ENCODE measurements around the gene LITAF. TPM values are rescaled to one million over a fixed set of nuclear protein-coding genes. Genes with fewer than 3 reads are reported as not detected.
"Not testable (repeated sequence)": the region's sequence is repeated elsewhere in the genome, so short reads cannot be mapped to it uniquely, and the experiment has no call there.

Gene LITAF
- total RNA-seq, 1 donor from 2014 or later, result 121 TPM

GRCh38 chr16:11526655-11527350 lies 59.9 kb downstream of the LITAF start:
- intact Hi-C loops (cut with micrococcal nuclease), result no loop called here
- H3K27ac Mint-ChIP-seq, result no peak overlapping the region
- no peaks in the 10 kb centered on the region for H3K9me3 Mint-ChIP-seq
- H3K36me3 Mint-ChIP-seq (ENCODE audit: low read depth), result no peaks in the 10 kb centered on the region
- no peak overlapping the region for H3K4me3 Mint-ChIP-seq (ENCODE audit: low read depth)
- no peak for DNase-seq (ENCODE audit: low spot score)
- peaks cover 8% of the 10 kb centered on the region for H3K27me3 Mint-ChIP-seq (ENCODE audit: low read depth)
- H3K4me1 Mint-ChIP-seq (ENCODE audit: low read depth), result no peaks in the 10 kb centered on the region

GRCh38 chr16:11524098-11524760 lies 62.5 kb downstream of the LITAF start:
- Mint-ChIP-seq H3K4me1 (ENCODE audit: low read depth) (no peaks in the 10 kb centered on the region), H3K27ac (no peak overlapping the region), H3K4me3 (ENCODE audit: low read depth) (no peak overlapping the region), H3K36me3 (ENCODE audit: low read depth) (no peaks in the 10 kb centered on the region), H3K27me3 (ENCODE audit: low read depth) (peaks cover 7% of the 10 kb centered on the region), H3K9me3 (peaks cover 10% of the 10 kb centered on the region)
- intact Hi-C loops (cut with micrococcal nuclease), result no loop called here
- no peak for DNase-seq (ENCODE audit: low spot score)

- Mint-ChIP-seq H3K27ac (no peak overlapping the region), H3K36me3 (ENCODE audit: low read depth) (no peaks in the 10 kb centered on the region), H3K27me3 (ENCODE audit: low read depth) (peaks cover 10% of the 10 kb centered on the region), H3K4me3 (ENCODE audit: low read depth) (no peak overlapping the region), H3K9me3 (peaks cover 10% of the 10 kb centered on the region), H3K4me1 (ENCODE audit: low read depth) (no peaks in the 10 kb centered on the region)
- intact Hi-C loops (cut with micrococcal nuclease), result no loop called here
- DNase-seq (ENCODE audit: low spot score), result no peak
Observed at GRCh38 chr16:11521055-11521454, 65.7 kb downstream of the LITAF start.

DNA sequence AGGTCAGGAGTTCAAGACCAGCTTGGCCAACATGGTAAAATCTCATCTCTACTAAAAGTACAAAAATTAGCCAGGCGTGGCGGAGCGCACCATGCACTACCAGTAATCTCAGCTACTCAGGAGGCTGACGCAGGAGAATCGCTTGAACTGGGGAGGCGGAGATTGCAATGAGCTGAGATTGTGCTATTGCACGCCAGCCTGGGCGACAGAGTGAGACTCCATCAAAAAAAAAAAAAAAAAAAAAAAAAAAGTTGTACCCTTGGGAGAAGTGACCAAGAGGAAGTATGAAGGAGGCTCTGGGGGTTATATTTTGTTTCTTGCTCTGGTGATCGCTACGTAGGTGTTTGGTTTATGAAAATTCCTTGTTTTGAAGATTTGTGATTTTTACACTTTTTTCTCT lies 66.3 kb downstream of the LITAF start:
- no peak for DNase-seq (ENCODE audit: low spot score)
- peaks cover 10% of the 10 kb centered on the region for H3K9me3 Mint-ChIP-seq

DNA sequence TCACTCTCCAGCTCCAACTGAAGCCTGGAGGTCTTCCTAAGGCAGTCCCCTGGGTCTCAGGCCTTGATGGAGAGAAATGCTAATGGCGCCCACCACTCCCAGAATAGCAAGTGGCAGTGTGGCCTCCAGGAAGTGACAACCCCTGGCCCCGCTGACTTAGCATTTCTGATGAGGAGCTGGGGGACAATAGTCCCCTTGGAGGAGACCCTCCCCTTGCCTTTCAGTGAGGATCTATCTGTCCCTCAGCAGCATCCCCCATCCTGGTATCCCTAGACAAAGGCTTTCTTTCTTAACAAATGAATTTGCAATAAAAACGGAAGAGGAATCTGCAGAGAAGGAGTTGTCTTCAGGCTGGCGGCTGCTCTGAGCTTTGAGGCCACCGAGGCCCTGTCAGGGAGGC lies 68.8 kb downstream of the LITAF start:
- peaks cover 10% of the 10 kb centered on the region for H3K9me3 Mint-ChIP-seq
- intact Hi-C loops (cut with micrococcal nuclease), result no loop called here

More for the DNA sequence above, 66.3 kb downstream of the LITAF start:
- no peaks in the 10 kb centered on the region for H3K36me3 Mint-ChIP-seq (ENCODE audit: low read depth)
- intact Hi-C loops (cut with micrococcal nuclease), result no loop called here
- H3K27me3 Mint-ChIP-seq (ENCODE audit: low read depth), result peaks cover 5% of the 10 kb centered on the region
- no peaks in the 10 kb centered on the region for H3K4me1 Mint-ChIP-seq (ENCODE audit: low read depth)
- H3K4me3 Mint-ChIP-seq (ENCODE audit: low read depth), result no peak overlapping the region
- H3K27ac Mint-ChIP-seq, result no peak overlapping the region

GRCh38 chr16:11515540-11516430 lies 70.9 kb downstream of the LITAF start:
- intact Hi-C loops (cut with micrococcal nuclease), result no loop called here
- no peaks in the 10 kb centered on the region for H3K36me3 Mint-ChIP-seq (ENCODE audit: low read depth)
- no peak overlapping the region for H3K27ac Mint-ChIP-seq
- DNase-seq (ENCODE audit: low spot score), result no peak
- peaks cover 3% of the 10 kb centered on the region for H3K27me3 Mint-ChIP-seq (ENCODE audit: low read depth)
- no peaks in the 10 kb centered on the region for H3K4me1 Mint-ChIP-seq (ENCODE audit: low read depth)
- H3K9me3 Mint-ChIP-seq, result no peaks in the 10 kb centered on the region
- H3K4me3 Mint-ChIP-seq (ENCODE audit: low read depth), result no peak overlapping the region

More for the DNA sequence above, 68.8 kb downstream of the LITAF start:
- Mint-ChIP-seq H3K4me3 (ENCODE audit: low read depth) (no peak overlapping the region), H3K27ac (no peak overlapping the region), H3K4me1 (ENCODE audit: low read depth) (no peaks in the 10 kb centered on the region), H3K27me3 (ENCODE audit: low read depth) (peaks cover 3% of the 10 kb centered on the region), H3K36me3 (ENCODE audit: low read depth) (no peaks in the 10 kb centered on the region)
- no peak for DNase-seq (ENCODE audit: low spot score)

GRCh38 chr16:11514283-11514682 lies 72.4 kb downstream of the LITAF start:
- Mint-ChIP-seq H3K36me3 (ENCODE audit: low read depth) (no peaks in the 10 kb centered on the region), H3K4me3 (ENCODE audit: low read depth) (no peak overlapping the region), H3K4me1 (ENCODE audit: low read depth) (no peaks in the 10 kb centered on the region), H3K27me3 (ENCODE audit: low read depth) (peaks cover 3% of the 10 kb centered on the region), H3K27ac (no peak overlapping the region), H3K9me3 (no peaks in the 10 kb centered on the region)
- intact Hi-C loops (cut with micrococcal nuclease), result no loop called here
- DNase-seq (ENCODE audit: low spot score), result no peak

DNA sequence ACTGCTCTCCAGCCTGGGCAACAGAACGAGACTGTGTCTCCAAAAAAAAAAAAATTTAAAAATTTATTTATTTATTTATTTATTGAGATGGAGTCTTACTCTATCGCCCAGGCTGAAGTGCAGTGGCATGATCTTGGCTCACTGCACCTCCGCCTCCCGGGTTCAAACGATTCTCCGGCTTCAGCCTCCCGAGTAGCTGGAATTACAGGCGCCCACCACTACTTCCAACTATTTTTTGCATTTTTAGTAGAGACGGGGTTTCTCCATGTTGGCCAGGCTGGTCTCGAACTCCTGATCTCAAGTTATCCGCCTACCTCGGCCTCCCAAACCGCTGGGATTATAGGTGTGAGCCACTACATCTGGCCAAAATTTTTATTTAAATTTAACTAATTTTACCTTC lies 73.4 kb downstream of the LITAF start:
- intact Hi-C loops (cut with micrococcal nuclease); H3K27ac Mint-ChIP-seq; H3K36me3 Mint-ChIP-seq (ENCODE audit: low read depth); H3K4me3 Mint-ChIP-seq (ENCODE audit: low read depth); DNase-seq (ENCODE audit: low spot score); H3K4me1 Mint-ChIP-seq (ENCODE audit: low read depth); H3K27me3 Mint-ChIP-seq (ENCODE audit: low read depth); H3K9me3 Mint-ChIP-seq: not testable (repeated sequence)

DNA sequence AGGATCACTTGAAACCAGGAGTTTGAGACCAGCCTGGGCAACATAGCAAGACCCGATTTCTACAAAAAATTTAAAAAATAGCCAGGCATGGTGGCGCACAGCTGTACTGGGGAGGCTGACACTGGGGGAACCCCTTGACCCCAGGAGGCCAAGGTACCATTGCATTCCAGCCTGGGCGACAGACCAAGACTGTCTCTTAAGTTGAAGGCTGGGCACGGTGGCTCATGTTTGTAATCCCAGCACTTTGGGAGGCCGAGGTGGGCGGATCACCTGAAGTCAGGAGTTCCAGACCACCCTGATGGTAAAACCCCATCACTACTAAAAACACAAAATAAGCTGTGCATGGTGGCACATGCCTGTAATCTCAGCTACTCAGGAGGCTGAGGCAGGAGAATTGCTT lies 74.9 kb downstream of the LITAF start:
- Mint-ChIP-seq H3K27ac (no peak overlapping the region), H3K27me3 (ENCODE audit: low read depth) (no peaks in the 10 kb centered on the region), H3K4me1 (ENCODE audit: low read depth) (peaks cover 3% of the 10 kb centered on the region), H3K4me3 (ENCODE audit: low read depth) (no peak overlapping the region), H3K36me3 (ENCODE audit: low read depth) (no peaks in the 10 kb centered on the region), H3K9me3 (no peaks in the 10 kb centered on the region)
- DNase-seq (ENCODE audit: low spot score), result no peak
- intact Hi-C loops (cut with micrococcal nuclease), result no loop called here

- no peaks in the 10 kb centered on the region for H3K36me3 Mint-ChIP-seq (ENCODE audit: low read depth)
- H3K9me3 Mint-ChIP-seq, result no peaks in the 10 kb centered on the region
- no peaks in the 10 kb centered on the region for H3K27me3 Mint-ChIP-seq (ENCODE audit: low read depth)
- peaks cover 3% of the 10 kb centered on the region for H3K4me1 Mint-ChIP-seq (ENCODE audit: low read depth)
- H3K27ac Mint-ChIP-seq, result no peak overlapping the region
- intact Hi-C loops (cut with micrococcal nuclease), result no loop called here
- H3K4me3 Mint-ChIP-seq (ENCODE audit: low read depth), result no peak overlapping the region
- no peak for DNase-seq (ENCODE audit: low spot score)
Observed at GRCh38 chr16:11511328-11511727, 75.4 kb downstream of the LITAF start.

- Mint-ChIP-seq H3K4me3 (ENCODE audit: low read depth) (no peak overlapping the region), H3K27me3 (ENCODE audit: low read depth) (no peaks in the 10 kb centered on the region)
- intact Hi-C loops (cut with micrococcal nuclease), result no loop called here
Observed at GRCh38 chr16:11510178-11510973, 76.3 kb downstream of the LITAF start.

DNA sequence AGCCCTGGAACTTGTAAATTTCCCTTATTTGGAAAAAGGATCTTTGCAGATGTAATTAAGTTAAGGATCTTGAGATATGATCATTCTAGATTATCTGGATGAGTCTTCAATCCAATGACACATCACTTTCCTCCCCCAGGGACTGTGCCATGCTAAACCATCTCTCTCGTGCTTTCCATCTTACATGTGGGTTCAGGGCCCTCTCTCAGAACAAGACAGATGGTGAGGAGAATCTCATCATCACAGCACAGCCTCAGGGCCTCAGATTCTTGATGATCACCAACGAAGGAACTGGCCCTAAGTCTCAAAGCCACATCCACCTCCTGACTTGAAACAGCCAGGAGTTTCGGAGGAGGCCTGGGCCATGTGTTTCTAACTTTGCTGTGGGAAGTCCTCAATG lies 78.7 kb downstream of the LITAF start:
- Mint-ChIP-seq H3K27ac (no peak overlapping the region), H3K4me3 (ENCODE audit: low read depth) (no peak overlapping the region), H3K36me3 (ENCODE audit: low read depth) (no peaks in the 10 kb centered on the region), H3K4me1 (ENCODE audit: low read depth) (peaks cover 3% of the 10 kb centered on the region), H3K9me3 (no peaks in the 10 kb centered on the region), H3K27me3 (ENCODE audit: low read depth) (no peaks in the 10 kb centered on the region)
- DNase-seq (ENCODE audit: low spot score), result no peak
- intact Hi-C loops (cut with micrococcal nuclease), result no loop called here

More at GRCh38 chr16:11510178-11510973, 76.3 kb downstream of the LITAF start:
- Mint-ChIP-seq H3K4me1 (ENCODE audit: low read depth) (peaks cover 3% of the 10 kb centered on the region), H3K9me3 (no peaks in the 10 kb centered on the region), H3K36me3 (ENCODE audit: low read depth) (no peaks in the 10 kb centered on the region), H3K27ac (no peak overlapping the region)
- DNase-seq (ENCODE audit: low spot score), result no peak

Measured in activated T-helper 2 cell treated with anti-CD3 and anti-CD28 coated beads, Interferon-gamma antibody, Interleukin-2, Interleukin-4, amounts not matched to agents 10 μg/mL and 5 μg/mL and 100 μg/mL, durations not matched to agents 14 hours and 24 hours and 36 hours (primary cell).